Measurements from ENCODE around the gene PM20D1. TPM values are rescaled to one million over a fixed set of nuclear protein-coding genes. Genes with fewer than 3 reads are reported as not detected.

Gene PM20D1
- total RNA-seq, 4 donors from 2014 or later = 0.19 to 0.74 (median 0.50) TPM

DNA sequence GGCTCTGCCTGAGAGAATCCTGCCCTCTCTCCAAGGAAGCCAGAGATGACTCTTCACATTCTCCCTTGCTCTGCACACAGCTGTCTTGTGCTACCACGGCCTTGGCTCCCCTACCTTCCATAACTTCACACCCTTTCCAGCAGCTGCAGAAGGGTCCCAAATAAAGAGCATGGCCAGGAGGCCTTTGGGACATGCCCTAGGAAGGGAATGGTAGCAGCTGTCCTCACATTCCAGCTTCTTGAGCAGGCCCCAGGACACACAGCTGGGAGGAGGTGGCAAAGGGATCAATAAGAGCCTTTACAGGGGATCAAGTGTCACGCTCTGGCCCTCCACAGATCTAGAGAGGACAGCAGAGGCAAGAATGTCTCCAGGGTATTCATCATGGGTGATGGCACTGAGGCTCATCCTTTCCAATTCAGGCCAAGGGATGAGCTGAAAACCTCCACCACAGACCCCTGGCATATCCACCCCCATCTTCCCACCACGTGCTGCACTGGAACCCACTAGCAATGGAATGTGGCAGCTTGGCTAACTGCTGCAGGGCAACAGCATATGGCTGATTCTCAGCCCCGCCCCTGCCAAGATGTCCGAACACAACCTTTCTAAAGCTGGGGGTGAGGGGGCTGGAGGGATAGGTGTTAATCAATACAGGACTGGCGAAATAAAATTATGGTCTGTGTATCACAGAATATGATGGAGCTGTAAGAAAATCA, 56.8 kb downstream of the PM20D1 start:
- DNase-seq (ENCODE audit: low spot score) = no peak
- TF ChIP-seq, protein P1, sequence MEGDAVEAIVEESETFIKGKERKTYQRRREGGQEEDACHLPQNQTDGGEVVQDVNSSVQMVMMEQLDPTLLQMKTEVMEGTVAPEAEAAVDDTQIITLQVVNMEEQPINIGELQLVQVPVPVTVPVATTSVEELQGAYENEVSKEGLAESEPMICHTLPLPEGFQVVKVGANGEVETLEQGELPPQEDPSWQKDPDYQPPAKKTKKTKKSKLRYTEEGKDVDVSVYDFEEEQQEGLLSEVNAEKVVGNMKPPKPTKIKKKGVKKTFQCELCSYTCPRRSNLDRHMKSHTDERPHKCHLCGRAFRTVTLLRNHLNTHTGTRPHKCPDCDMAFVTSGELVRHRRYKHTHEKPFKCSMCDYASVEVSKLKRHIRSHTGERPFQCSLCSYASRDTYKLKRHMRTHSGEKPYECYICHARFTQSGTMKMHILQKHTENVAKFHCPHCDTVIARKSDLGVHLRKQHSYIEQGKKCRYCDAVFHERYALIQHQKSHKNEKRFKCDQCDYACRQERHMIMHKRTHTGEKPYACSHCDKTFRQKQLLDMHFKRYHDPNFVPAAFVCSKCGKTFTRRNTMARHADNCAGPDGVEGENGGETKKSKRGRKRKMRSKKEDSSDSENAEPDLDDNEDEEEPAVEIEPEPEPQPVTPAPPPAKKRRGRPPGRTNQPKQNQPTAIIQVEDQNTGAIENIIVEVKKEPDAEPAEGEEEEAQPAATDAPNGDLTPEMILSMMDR (IDR thresholded peaks at IDR 0.05) = no peak

DNA sequence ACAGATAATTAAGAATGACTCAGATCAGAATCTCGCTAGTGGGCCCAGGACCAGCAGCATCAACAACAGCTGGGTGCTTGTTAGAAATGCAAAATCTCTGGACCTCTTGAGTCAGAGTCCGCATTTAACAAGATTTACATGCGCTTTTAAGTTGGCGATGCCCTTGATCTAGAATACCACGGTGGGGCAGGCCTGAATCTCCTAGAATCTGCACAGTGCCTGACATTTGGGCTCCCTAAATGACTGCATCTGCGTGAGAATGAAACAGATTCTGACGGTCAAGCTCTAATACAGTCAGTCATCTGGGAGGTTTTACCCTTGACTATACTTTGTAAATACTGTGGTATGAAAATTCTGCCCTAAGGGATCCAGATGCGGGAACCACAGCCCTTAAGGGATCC, 57.5 kb downstream of the PM20D1 start:
- TF ChIP-seq, protein P1 (IDR thresholded peaks at IDR 0.05) = no peak
- no peak for ATAC-seq (ENCODE audit: low FRiP score)
- no peak for DNase-seq (ENCODE audit: low spot score)

More for the DNA sequence above, 56.8 kb downstream of the PM20D1 start:
- no peak for ATAC-seq (ENCODE audit: low FRiP score)

DNA sequence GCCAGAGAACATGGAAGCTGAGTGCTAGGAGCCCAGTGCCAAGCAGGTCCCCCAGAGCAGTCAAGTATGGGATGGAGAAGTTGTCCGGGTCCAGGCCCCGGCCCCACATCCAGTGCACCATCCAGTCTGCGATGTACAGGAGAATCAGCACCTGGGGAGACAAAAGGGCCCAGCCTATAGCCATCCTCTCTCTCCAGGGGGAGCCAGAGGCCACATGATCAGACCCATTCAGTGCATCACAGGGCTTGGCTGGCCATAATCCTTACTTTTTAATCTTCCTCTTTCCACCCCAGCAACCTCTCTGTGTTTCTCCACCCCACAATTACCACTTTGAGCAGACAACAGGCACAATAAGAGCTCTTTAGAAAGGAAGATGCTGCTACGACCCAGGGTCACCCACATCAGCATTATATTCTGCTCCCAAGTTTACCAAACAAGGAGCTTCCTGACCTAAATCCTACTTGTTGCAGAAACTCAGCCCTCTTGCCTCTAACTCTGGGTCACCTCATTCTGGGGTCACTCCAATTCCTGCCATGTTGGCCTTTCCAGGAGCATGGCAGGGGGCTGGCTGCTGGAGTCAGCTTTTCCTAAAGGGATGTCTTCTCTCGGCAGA, 58.3 kb downstream of the PM20D1 start:
- no peak for DNase-seq (ENCODE audit: low spot score)
- ATAC-seq (ENCODE audit: low FRiP score) = peak; percentile 67
- TF ChIP-seq, protein P1 (IDR thresholded peaks at IDR 0.05) = peak in 1 of 3 donors; percentile 33

GRCh38 chr1:205787287-205787916, 62.5 kb downstream of the PM20D1 start:
- DNase-seq (ENCODE audit: low spot score) (no peak), ATAC-seq (ENCODE audit: low FRiP score) (no peak)
- TF ChIP-seq, protein P1 (IDR thresholded peaks at IDR 0.05) = no peak

GRCh38 chr1:205786601-205787000, 63.3 kb downstream of the PM20D1 start:
- ATAC-seq (ENCODE audit: low FRiP score) = no peak
- DNase-seq (ENCODE audit: low spot score) = no peak

GRCh38 chr1:205785446-205785845, 64.5 kb downstream of the PM20D1 start:
- DNase-seq (ENCODE audit: low spot score) = no peak
- TF ChIP-seq, protein P1 (IDR thresholded peaks at IDR 0.05) = no peak
- ATAC-seq (ENCODE audit: low FRiP score) = no peak

More at GRCh38 chr1:205786601-205787000, 63.3 kb downstream of the PM20D1 start:
- TF ChIP-seq, protein P1 (IDR thresholded peaks at IDR 0.05) = no peak

Measured in omental fat pad (tissue), 4 donors.